HEK293T (cell line): ENCODE measurements around the gene SREBF2.

Source experiments
- FOXA1 ChIP-seq: fragments of 450-650 bp; IDR thresholded peaks from 2 replicates; pipeline ENCODE4 v1.6.1; 2016; ENCODE audit warnings: mild to moderate bottlenecking
- FOXK2 ChIP-seq: fragments of 450-650 bp; IDR thresholded peaks from 2 replicates; pipeline ENCODE4 v1.6.1; 2016; ENCODE audit warnings: mild to moderate bottlenecking
- FOXM1 ChIP-seq: fragments of 450-650 bp; IDR thresholded peaks from 2 replicates; pipeline ENCODE4 v1.6.1; 2017; ENCODE audit warnings: mild to moderate bottlenecking, borderline replicate concordance
- HDGF ChIP-seq: fragments of 450-650 bp; IDR thresholded peaks from 2 replicates; pipeline ENCODE4 v1.6.1; 2017; ENCODE audit warnings: antibody characterized with exemption, borderline replicate concordance
- ZNF384 ChIP-seq: fragments of 450-650 bp; IDR thresholded peaks from 2 replicates; pipeline ENCODE4 v1.6.1; 2016

GRCh38 chr22:41870786-41871185, 37.9 kb downstream of the SREBF2 start:
- no peak for TF ChIP-seq FOXM1
- TF ChIP-seq HDGF = no peak
- no peak for TF ChIP-seq ZNF384
- TF ChIP-seq FOXA1 = no peak
- TF ChIP-seq FOXK2 = no peak
